NT2/D1 (cell line): Measurements from ENCODE around the gene PPP1CC.

Experiments
- DNase-seq: peaks from one replicate; pipeline ENCODE4 v3.0.0-alpha.2; 2011; ENCODE audit warnings: low read depth, low spot score
- H3K27me3 ChIP-seq: 2 replicates; pipeline ENCODE4 v1.6.0; 2011; ENCODE audit warnings: mild to moderate bottlenecking; ENCODE audit not compliant: insufficient read length, insufficient read depth
- H3K36me3 ChIP-seq: 2 replicates; pipeline ENCODE4 v1.6.1; 2011; ENCODE audit warnings: mild to moderate bottlenecking, low read length, mixed read lengths; ENCODE audit not compliant: insufficient read depth, insufficient read length
- H3K4me1 ChIP-seq: 2 replicates; pipeline ENCODE4 v1.5.1; 2011; ENCODE audit not compliant: insufficient read depth, insufficient read length
- H3K4me3 ChIP-seq: 2 replicates; pipeline ENCODE4 v1.5.1; 2011; ENCODE audit warnings: low read depth; ENCODE audit not compliant: insufficient read length
- H3K9ac ChIP-seq: 2 replicates; pipeline ENCODE4 v1.6.0; 2011; ENCODE audit warnings: low read depth; ENCODE audit not compliant: insufficient read length
- H3K9me3 ChIP-seq: 2 replicates; pipeline ENCODE4 v1.5.1; 2011; ENCODE audit warnings: mild to moderate bottlenecking, low read length; ENCODE audit not compliant: insufficient read depth
- SUZ12 ChIP-seq: IDR thresholded peaks from 2 replicates; pipeline ENCODE4 v1.6.1; 2011; ENCODE audit not compliant: insufficient read length, insufficient read depth; ENCODE audit errors: extremely low read depth
- YY1 ChIP-seq: IDR thresholded peaks from 2 replicates; pipeline ENCODE4 v1.6.1; 2011; ENCODE audit not compliant: insufficient read length, insufficient read depth
- ZNF274 ChIP-seq: IDR thresholded peaks from 2 replicates; pipeline ENCODE4 v1.6.1; 2011; ENCODE audit warnings: mild to moderate bottlenecking, low read depth, low read length

PPP1CC gene

GRCh38 chr12:110704750-110705149, 37.9 kb downstream of the PPP1CC start:
- Histone ChIP-seq H3K9ac (no peak overlapping the region), H3K4me1 (no peaks in the 10 kb centered on the region), H3K4me3 (no peak overlapping the region), H3K9me3 (no peaks in the 10 kb centered on the region), H3K27me3 (no peaks in the 10 kb centered on the region), H3K36me3 (no peaks in the 10 kb centered on the region)
- TF ChIP-seq ZNF274 (no peak), SUZ12 (no peak), YY1 (no peak)
- DNase-seq = no peak

GRCh38 chr12:110704231-110704630, 38.5 kb downstream of the PPP1CC start:
- TF ChIP-seq SUZ12 (no peak), YY1 (no peak)
- Histone ChIP-seq H3K36me3 (no peaks in the 10 kb centered on the region), H3K4me1 (no peaks in the 10 kb centered on the region), H3K9ac (no peak overlapping the region), H3K27me3 (no peaks in the 10 kb centered on the region), H3K4me3 (no peak overlapping the region), H3K9me3 (no peaks in the 10 kb centered on the region)
- no peak for DNase-seq

- H3K9me3 ChIP-seq = no peaks in the 10 kb centered on the region
- H3K27me3 ChIP-seq = no peaks in the 10 kb centered on the region
- TF ChIP-seq ZNF274 (no peak), SUZ12 (no peak), YY1 (no peak)
- no peaks in the 10 kb centered on the region for H3K36me3 ChIP-seq
- H3K4me3 ChIP-seq = no peak overlapping the region
- no peak for DNase-seq
- no peak overlapping the region for H3K9ac ChIP-seq
- H3K4me1 ChIP-seq = no peaks in the 10 kb centered on the region
Observed at GRCh38 chr12:110702081-110702480, 40.6 kb downstream of the PPP1CC start.

GRCh38 chr12:110699591-110700445, 42.9 kb downstream of the PPP1CC start:
- H3K27me3 ChIP-seq = no peaks in the 10 kb centered on the region
- H3K4me3 ChIP-seq = no peak overlapping the region
- no peak overlapping the region for H3K9ac ChIP-seq
- no peaks in the 10 kb centered on the region for H3K36me3 ChIP-seq
- no peak for TF ChIP-seq YY1
- no peak for TF ChIP-seq ZNF274
- DNase-seq = no peak
- no peaks in the 10 kb centered on the region for H3K4me1 ChIP-seq
- H3K9me3 ChIP-seq = no peaks in the 10 kb centered on the region

- H3K4me1 ChIP-seq = no peaks in the 10 kb centered on the region
Observed at GRCh38 chr12:110698171-110698902, 44.4 kb downstream of the PPP1CC start.

GRCh38 chr12:110697236-110697635, 45.5 kb downstream of the PPP1CC start:
- DNase-seq = no peak
- H3K9me3 ChIP-seq = no peaks in the 10 kb centered on the region
- H3K36me3 ChIP-seq = no peaks in the 10 kb centered on the region
- no peak overlapping the region for H3K9ac ChIP-seq
- no peak overlapping the region for H3K4me3 ChIP-seq
- no peaks in the 10 kb centered on the region for H3K4me1 ChIP-seq
- no peaks in the 10 kb centered on the region for H3K27me3 ChIP-seq
- TF ChIP-seq ZNF274 (no peak), YY1 (no peak), SUZ12 (no peak)

More at GRCh38 chr12:110698171-110698902, 44.4 kb downstream of the PPP1CC start:
- Histone ChIP-seq H3K9ac (no peak overlapping the region), H3K27me3 (no peaks in the 10 kb centered on the region), H3K36me3 (no peaks in the 10 kb centered on the region), H3K4me3 (no peak overlapping the region), H3K9me3 (no peaks in the 10 kb centered on the region)
- TF ChIP-seq YY1 (no peak), SUZ12 (no peak), ZNF274 (no peak)
- DNase-seq = peak; percentile 59

- no peak overlapping the region for H3K9ac ChIP-seq
- no peaks in the 10 kb centered on the region for H3K27me3 ChIP-seq
- TF ChIP-seq SUZ12 (no peak), YY1 (no peak)
- DNase-seq = no peak
- H3K36me3 ChIP-seq = no peaks in the 10 kb centered on the region
- H3K9me3 ChIP-seq = no peaks in the 10 kb centered on the region
- no peak overlapping the region for H3K4me3 ChIP-seq
- H3K4me1 ChIP-seq = no peaks in the 10 kb centered on the region
Observed at GRCh38 chr12:110696283-110696682, 46.4 kb downstream of the PPP1CC start.
